ENCODE measurements around the gene NFIX. TPM values are rescaled to one million over a fixed set of nuclear protein-coding genes. Genes with fewer than 3 reads are reported as not detected.

NFIX gene
- total RNA-seq, 2 experiments from 2014 or later, result 0.40 to 1.4 TPM

DNA sequence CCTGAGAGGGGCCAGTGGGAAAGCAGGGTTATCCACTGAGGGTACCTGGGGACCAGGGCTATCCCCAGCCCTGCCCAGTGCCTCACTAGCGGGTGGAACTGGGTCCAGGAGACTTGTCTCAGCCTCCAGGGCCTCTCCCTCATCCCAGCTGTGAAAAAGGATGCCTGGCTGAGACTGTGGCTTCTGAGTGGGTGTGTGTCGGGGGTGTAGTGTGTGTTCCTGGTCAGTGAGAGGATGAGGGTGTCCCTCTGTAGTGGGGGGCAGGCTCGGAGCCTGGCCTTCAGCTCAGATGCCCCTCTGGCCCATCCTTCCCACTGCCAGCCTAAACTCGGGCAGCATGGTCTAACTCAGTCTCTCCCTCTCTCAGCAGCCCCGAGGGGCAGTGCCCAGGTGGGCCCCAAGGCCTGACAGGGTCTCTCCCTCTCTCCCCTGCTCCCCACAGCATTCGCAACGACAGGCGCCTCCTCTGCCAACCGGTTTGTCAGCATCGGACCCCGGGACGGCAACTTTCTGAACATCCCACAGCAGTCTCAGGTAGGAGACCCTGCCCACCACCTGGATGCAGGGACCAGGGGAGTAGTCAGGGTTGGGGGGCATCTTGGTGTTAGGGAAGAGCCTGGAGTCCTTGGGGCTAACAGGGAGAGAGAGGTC is 94.7 kb downstream of the NFIX start:
- ATAC-seq (no peak), DNase-seq (no peak)
- no peaks in the 10 kb centered on the region for H3K9me3 Mint-ChIP-seq (ENCODE audit: insufficient read depth)
- peaks cover 6% of the 10 kb centered on the region for H3K4me1 Mint-ChIP-seq (ENCODE audit: low read depth)
- no peak overlapping the region for H3K27ac Mint-ChIP-seq
- H3K4me3 Mint-ChIP-seq, result no peak overlapping the region
- POLR2A ChIA-PET, result interaction anchor here (1.0 kb wide), 1 partner anchor 125 kb away, joined by 3 read pairs; no protein-coding TSS in a partner anchor
- peaks cover 10% of the 10 kb centered on the region for H3K27me3 Mint-ChIP-seq (ENCODE audit: low read depth)
- no peaks in the 10 kb centered on the region for H3K36me3 Mint-ChIP-seq (ENCODE audit: low read depth)
- CTCF ChIA-PET, result interaction anchor here (0.8 to 8.4 kb wide), 4 partner anchors 28 to 125 kb away, joined by 3 to 131 read pairs (median 7); no protein-coding TSS in a partner anchor

DNA sequence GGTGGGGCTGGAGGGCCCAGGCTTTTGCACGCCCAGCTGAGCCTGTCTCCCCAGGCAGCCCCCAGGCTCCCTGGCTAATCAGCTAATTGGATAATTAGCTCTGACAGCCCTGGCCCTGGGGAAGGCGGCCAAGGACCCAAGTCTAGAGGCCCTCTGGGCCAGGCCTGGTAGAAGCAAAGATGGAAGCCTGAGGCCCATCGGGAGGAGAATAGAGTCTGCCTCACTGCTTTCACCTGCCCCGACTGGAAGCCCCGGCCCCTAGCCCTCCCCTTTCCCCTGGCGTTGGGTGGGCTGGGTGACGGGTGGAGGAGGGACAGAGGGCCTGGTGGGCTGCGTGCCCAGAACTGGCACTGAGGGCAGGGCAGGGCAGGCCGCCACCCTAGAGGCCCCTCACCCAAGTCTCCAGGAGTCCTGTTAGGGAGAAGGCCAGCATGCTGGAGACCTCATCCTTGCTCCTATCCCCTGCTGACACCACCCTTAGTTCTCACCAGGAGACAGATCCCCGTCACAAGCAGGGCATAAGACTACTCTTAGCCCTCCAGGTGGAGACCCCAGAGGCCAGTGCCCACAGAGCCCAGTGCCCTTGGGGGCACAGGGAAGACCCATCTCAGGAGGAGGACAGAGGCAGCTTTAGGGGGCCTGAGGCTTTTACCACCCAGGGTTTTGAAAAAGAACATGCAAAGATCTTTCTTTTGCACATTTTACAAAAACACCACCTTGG is 95.4 kb downstream of the NFIX start:
- Mint-ChIP-seq H3K36me3 (ENCODE audit: low read depth) (no peaks in the 10 kb centered on the region), H3K4me3 (no peak overlapping the region), H3K27ac (no peak overlapping the region), H3K9me3 (ENCODE audit: insufficient read depth) (no peaks in the 10 kb centered on the region), H3K27me3 (ENCODE audit: low read depth) (peaks cover 11% of the 10 kb centered on the region), H3K4me1 (ENCODE audit: low read depth) (peaks cover 6% of the 10 kb centered on the region)
- ChIA-PET POLR2A (interaction anchor here (1.0 kb wide), 1 partner anchor 125 kb away, joined by 3 read pairs; no protein-coding TSS in a partner anchor), CTCF (interaction anchor here (1.2 to 8.4 kb wide), 3 partner anchors 29 to 126 kb away, joined by 3 to 131 read pairs (median 9); no protein-coding TSS in a partner anchor)
- no peak for ATAC-seq
- no peak for DNase-seq

DNA sequence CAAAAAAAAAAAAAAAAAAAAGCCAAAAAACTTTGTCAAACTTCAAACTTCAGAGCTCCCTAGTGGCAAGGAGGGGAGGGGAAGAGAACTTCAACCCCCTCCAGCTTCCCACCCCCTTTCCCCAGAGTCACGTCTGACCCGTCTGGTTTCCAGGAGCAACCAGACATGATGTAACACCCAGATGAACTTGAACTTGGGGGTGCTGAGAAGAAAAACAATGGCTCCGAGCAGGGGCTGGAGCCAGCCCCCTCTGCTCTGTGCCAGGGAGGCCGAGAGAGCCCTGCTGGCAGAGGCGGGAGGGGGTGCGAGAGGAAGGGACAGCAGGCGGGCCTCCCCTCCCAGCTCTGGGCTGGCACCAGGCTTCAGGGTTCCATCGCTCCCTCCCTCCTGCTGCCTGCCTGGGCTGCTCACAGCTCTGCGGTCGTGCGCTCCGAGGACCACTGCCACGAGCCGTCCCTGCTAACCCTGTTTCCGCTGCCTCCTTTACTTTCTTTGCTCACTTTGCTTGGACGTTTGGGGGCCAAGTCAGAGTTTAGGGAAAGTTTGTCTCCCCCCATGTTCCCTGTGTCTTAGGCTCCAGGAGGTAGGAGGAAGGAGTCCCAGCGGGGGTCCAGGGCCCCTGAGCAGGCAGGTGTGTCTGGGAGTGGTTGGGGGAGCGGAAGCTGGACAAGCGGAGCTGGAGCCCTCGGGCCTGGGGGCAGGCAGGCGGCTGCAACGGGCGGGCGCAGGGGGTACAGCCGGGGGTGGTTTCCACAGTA is 96.3 kb downstream of the NFIX start:
- no peaks in the 10 kb centered on the region for H3K9me3 Mint-ChIP-seq (ENCODE audit: insufficient read depth)
- ChIA-PET POLR2A (no interaction called here), CTCF (interaction anchor here (0.9 to 8.4 kb wide), 4 partner anchors 30 to 127 kb away, joined by 3 to 131 read pairs (median 6); no protein-coding TSS in a partner anchor)
- H3K36me3 Mint-ChIP-seq (ENCODE audit: low read depth), result no peaks in the 10 kb centered on the region
- ATAC-seq, result no peak
- H3K27ac Mint-ChIP-seq, result no peak overlapping the region
- H3K4me1 Mint-ChIP-seq (ENCODE audit: low read depth), result peaks cover 13% of the 10 kb centered on the region
- no peak overlapping the region for H3K4me3 Mint-ChIP-seq
- H3K27me3 Mint-ChIP-seq (ENCODE audit: low read depth), result peaks cover 15% of the 10 kb centered on the region
- DNase-seq, result no peak

DNA sequence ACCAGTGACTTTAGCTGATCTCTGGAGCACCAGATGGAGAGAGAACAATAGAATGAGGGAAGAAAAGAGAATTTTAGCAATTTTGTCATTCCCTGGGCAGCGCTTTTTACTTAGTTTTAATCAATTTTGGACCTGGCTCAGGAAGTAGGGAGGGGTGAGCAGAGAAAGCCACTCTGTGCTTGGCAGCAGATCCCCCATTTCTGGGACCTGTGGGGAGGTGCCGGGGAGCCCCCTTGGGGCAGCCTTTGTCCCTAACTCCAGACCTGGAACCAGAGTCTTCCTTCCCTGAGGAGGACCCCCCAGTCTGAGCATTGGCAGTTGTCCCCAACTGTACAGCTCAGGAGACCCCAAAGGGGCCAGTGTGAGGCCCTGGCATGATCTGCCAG is 96.9 kb downstream of the NFIX start:
- Mint-ChIP-seq H3K4me1 (ENCODE audit: low read depth) (peaks cover 16% of the 10 kb centered on the region), H3K27ac (no peak overlapping the region), H3K27me3 (ENCODE audit: low read depth) (peaks cover 21% of the 10 kb centered on the region), H3K9me3 (ENCODE audit: insufficient read depth) (no peaks in the 10 kb centered on the region), H3K36me3 (ENCODE audit: low read depth) (no peaks in the 10 kb centered on the region), H3K4me3 (no peak overlapping the region)
- ChIA-PET POLR2A (interaction anchor here (0.6 kb wide), 1 partner anchor 99 kb away, joined by 3 read pairs; no protein-coding TSS in a partner anchor), CTCF (interaction anchor here (0.9 to 8.4 kb wide), 2 partner anchors 31 to 115 kb away, joined by 4 to 131 read pairs; no protein-coding TSS in a partner anchor)
- ATAC-seq (no peak), DNase-seq (no peak)

DNA sequence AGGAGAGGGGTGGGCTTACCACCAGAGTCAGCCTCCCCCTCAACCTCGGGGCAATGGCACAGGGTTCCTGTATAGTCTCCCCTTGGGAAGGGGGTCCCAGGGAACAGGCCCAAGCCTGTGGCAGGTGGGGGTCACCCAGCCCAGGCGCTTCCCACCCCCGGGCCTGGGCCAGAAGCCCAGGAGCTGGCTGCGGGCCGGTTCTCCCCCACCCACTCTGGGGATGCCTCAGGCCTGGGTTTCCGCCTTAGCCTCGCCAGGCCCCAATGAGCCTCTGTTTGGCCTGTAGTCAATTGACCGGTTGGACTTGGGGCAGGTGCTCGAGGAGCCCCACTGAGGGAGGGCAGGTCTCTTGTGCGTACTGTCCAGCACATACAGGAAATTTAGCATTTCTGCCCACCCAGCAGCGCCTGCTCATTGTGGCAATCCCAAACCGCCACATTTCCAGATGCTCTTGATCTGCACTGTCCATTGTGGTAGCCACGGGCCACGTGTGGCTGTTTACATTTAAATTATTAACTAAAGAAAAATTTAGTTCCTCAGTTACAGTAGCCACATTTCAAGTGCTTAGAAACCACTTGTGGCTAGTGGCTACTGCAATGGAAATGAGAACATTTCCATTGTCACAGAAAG is 97.4 kb downstream of the NFIX start:
- H3K27me3 Mint-ChIP-seq (ENCODE audit: low read depth), result peaks cover 24% of the 10 kb centered on the region
- H3K27ac Mint-ChIP-seq, result no peak overlapping the region
- no peak overlapping the region for H3K4me3 Mint-ChIP-seq
- POLR2A ChIA-PET, result interaction anchor here (0.6 kb wide), 1 partner anchor 100 kb away, joined by 3 read pairs; no protein-coding TSS in a partner anchor
- CTCF ChIA-PET, result interaction anchor here (0.8 to 8.4 kb wide), 10 partner anchors 13 to 208 kb away, joined by 3 to 131 read pairs (median 10); no protein-coding TSS in a partner anchor
- H3K36me3 Mint-ChIP-seq (ENCODE audit: low read depth), result no peaks in the 10 kb centered on the region
- no peaks in the 10 kb centered on the region for H3K9me3 Mint-ChIP-seq (ENCODE audit: insufficient read depth)
- DNase-seq, result no peak
- H3K4me1 Mint-ChIP-seq (ENCODE audit: low read depth), result peaks cover 18% of the 10 kb centered on the region
- no peak for ATAC-seq

DNA sequence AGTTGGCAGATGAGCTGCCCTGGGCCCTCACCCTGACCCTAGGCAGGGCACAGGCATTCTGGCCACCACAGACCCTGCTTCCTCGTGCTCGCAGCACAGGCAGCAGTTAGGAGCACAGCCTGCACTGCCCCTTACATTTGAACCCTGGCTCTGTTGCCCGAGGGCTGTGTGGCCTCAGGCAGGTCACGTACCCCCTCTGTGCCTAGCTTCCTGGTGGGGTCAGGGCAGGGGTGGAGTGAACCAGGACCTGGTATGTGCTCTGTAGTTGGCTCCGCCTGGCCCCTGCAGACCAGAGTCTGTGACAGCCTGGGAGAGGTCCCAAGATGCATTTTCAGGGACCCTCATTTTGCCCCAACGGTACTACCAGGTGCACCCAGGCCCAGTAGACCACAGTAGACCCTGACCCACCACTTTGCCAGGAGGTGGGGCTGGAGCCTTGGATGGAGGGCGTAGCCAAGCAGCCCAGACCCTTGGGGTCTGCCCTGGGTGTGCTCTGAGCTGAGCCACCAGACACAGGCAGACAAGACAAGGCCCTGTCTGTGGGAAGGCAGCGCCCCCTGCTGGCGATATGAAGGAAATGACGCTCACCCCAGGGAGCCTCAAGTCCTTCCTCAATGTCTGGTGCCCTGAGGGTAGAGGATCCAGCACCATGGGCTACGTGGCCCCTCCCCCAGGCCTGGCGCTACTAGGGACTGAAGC is 98.3 kb downstream of the NFIX start:
- Mint-ChIP-seq H3K36me3 (ENCODE audit: low read depth) (no peaks in the 10 kb centered on the region), H3K4me3 (no peak overlapping the region), H3K4me1 (ENCODE audit: low read depth) (peaks cover 26% of the 10 kb centered on the region), H3K9me3 (ENCODE audit: insufficient read depth) (no peaks in the 10 kb centered on the region), H3K27ac (no peak overlapping the region), H3K27me3 (ENCODE audit: low read depth) (peaks cover 32% of the 10 kb centered on the region)
- ATAC-seq (peak; percentile 79), DNase-seq (peak; percentile 88)
- POLR2A ChIA-PET, result interaction anchor here (1.2 to 1.3 kb wide), 2 partner anchors 115 to 128 kb away, joined by 3 to 5 read pairs; no protein-coding TSS in a partner anchor
- CTCF ChIA-PET, result interaction anchor here (0.7 to 8.4 kb wide), 30 partner anchors 8 to 208 kb away, joined by 3 to 131 read pairs (median 6); partner anchors contain the start of genes CALR and DAND5

DNA sequence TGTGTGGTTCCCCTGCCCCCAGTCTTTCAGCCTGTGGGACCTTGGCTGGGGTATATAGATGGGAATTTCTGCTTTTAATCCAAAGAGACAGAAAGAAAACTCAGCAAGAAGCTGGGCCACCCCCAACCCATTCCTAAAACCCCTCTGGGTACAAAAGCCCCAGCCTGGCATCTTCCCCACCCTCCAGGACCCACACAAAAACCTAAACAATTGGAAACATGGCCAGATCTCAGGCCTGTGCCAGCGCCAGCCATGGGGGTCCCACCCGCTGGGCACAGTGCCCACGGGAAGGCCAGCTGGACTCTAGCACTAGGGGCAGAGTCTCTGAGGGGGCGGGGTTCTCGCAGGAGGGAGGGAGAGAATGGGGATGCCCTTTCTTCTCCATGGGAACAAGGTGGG is 98.8 kb downstream of the NFIX start:
- no peaks in the 10 kb centered on the region for H3K36me3 Mint-ChIP-seq (ENCODE audit: low read depth)
- no peak for DNase-seq
- CTCF ChIA-PET, result interaction anchor here (0.7 to 8.4 kb wide), 27 partner anchors 8 to 156 kb away, joined by 3 to 131 read pairs (median 6); partner anchors contain the start of genes CALR and DAND5
- peaks cover 31% of the 10 kb centered on the region for H3K4me1 Mint-ChIP-seq (ENCODE audit: low read depth)
- no peak overlapping the region for H3K4me3 Mint-ChIP-seq
- H3K27ac Mint-ChIP-seq, result no peak overlapping the region
- H3K9me3 Mint-ChIP-seq (ENCODE audit: insufficient read depth), result no peaks in the 10 kb centered on the region
- ATAC-seq, result no peak
- POLR2A ChIA-PET, result interaction anchor here (1.2 to 1.3 kb wide), 2 partner anchors 116 to 129 kb away, joined by 3 to 5 read pairs; no protein-coding TSS in a partner anchor
- peaks cover 35% of the 10 kb centered on the region for H3K27me3 Mint-ChIP-seq (ENCODE audit: low read depth)

DNA sequence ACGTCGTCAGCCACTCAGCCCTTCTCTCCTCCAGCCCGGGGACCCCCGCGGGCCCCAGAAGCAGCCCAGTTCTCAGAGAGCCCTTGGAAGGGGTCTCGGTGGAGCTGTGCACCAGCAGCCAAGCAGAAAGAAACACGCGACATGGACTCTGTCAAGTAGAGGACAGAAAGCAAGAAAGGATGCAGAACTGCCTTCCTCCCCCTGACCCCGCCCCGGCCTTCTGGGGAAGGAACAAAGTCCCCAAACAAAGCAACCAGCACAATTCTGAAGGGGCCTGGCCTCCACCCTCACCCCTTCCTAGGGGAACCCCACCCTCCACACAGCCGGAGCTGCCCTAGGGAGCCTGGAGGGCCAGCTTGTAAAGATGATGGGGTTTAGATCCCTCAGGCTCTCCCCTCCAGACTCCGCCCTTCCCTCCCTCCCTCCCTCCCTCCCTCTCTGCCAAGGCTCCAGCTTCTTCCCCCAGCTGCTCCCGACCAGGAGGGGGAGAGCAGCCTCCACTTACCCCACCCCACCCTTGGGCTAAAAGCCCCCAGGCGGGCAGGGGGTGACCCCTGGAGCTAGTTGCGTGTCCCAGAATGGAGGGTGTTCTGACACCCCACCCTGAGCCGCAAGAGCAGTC is 99.6 kb downstream of the NFIX start:
- no peaks in the 10 kb centered on the region for H3K9me3 Mint-ChIP-seq (ENCODE audit: insufficient read depth)
- H3K4me1 Mint-ChIP-seq (ENCODE audit: low read depth), result peaks cover 37% of the 10 kb centered on the region
- H3K36me3 Mint-ChIP-seq (ENCODE audit: low read depth), result peaks cover 2% of the 10 kb centered on the region
- no peak overlapping the region for H3K27ac Mint-ChIP-seq
- DNase-seq, result no peak
- CTCF ChIA-PET, result interaction anchor here (1.0 to 8.4 kb wide), 15 partner anchors 9 to 157 kb away, joined by 3 to 131 read pairs (median 6); partner anchors contain the start of gene CALR
- POLR2A ChIA-PET, result interaction anchor here (0.6 to 1.5 kb wide), 5 partner anchors 9 to 129 kb away, joined by 3 to 5 read pairs (median 3); no protein-coding TSS in a partner anchor
- H3K4me3 Mint-ChIP-seq, result no peak overlapping the region
- no peak for ATAC-seq
- peaks cover 36% of the 10 kb centered on the region for H3K27me3 Mint-ChIP-seq (ENCODE audit: low read depth)

DNA sequence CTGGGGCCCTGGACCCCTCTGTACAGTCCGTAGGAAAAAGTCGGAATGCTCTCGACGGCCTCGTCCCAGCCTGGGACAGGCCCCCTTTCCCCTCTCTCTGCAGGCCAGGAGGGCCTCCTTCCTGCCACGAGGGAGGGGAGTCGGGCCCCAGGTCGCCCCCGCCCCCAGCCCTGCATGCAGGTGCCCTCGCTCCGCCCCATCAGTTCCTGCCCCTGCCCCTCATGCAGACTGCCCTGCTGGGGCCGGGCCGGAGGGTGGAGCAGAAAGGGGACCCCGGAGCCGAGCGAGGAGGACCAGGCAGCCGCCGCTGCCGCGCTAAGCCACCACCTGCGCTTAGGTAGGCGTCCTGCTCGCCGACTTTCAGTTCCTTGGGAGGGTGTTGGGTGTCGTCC is 100.1 kb downstream of the NFIX start:
- no peak overlapping the region for H3K4me3 Mint-ChIP-seq
- no peak overlapping the region for H3K27ac Mint-ChIP-seq
- peaks cover 36% of the 10 kb centered on the region for H3K27me3 Mint-ChIP-seq (ENCODE audit: low read depth)
- no peak for ATAC-seq
- H3K4me1 Mint-ChIP-seq (ENCODE audit: low read depth), result peaks cover 42% of the 10 kb centered on the region
- POLR2A ChIA-PET, result interaction anchor here (0.6 to 1.5 kb wide), 4 partner anchors 9 to 120 kb away, joined by 3 to 4 read pairs (median 3); partner anchors contain the start of genes IER2 and STX10
- CTCF ChIA-PET, result interaction anchor here (0.9 to 8.4 kb wide), 6 partner anchors 10 to 130 kb away, joined by 3 to 131 read pairs (median 36); no protein-coding TSS in a partner anchor
- H3K36me3 Mint-ChIP-seq (ENCODE audit: low read depth), result peaks cover 7% of the 10 kb centered on the region
- no peaks in the 10 kb centered on the region for H3K9me3 Mint-ChIP-seq (ENCODE audit: insufficient read depth)
- DNase-seq, result no peak

Measured in activated CD8-positive, alpha-beta T cell treated with anti-CD3 and anti-CD28 coated beads, Interleukin-2, amount 10 ng/mL, durations not matched to agents 7 days and 5 days (primary cell).